SK-N-SH treated with all-trans-retinoic acid at 6 μM for 48 hours (cell line): ENCODE measurements around the gene TACR2.

Experiments used
- ATAC-seq: fragments of 200-7000 bp; cut with Tn5 transposase; 3 replicates; pipeline ENCODE4 v1.9.1; 2020; ENCODE audit warnings: mild to moderate bottlenecking, moderate library complexity
- ARNTL ChIP-seq: fragments of 450-650 bp; formaldehyde crosslinking; IDR thresholded peaks from 2 replicates; pipeline ENCODE4 v1.5.0; 2020; ENCODE audit warnings: low read depth, mild to moderate bottlenecking, moderate library complexity, borderline replicate concordance
- BACH2 ChIP-seq: fragments of 250-450 bp; sonication (Bioruptor Pico); IDR thresholded peaks from 2 replicates; pipeline ENCODE4 v1.9.0; 2021; ENCODE audit warnings: mild to moderate bottlenecking, borderline replicate concordance
- CSDC2 ChIP-seq: fragments of 250-450 bp; sonication (Bioruptor Pico); IDR thresholded peaks from 2 replicates; pipeline ENCODE4 v1.5.0; 2020; ENCODE audit warnings: mild to moderate bottlenecking, moderate library complexity
- GLIS3 ChIP-seq: fragments of 250-450 bp; sonication (Bioruptor Pico); IDR thresholded peaks from 2 replicates; pipeline ENCODE4 v1.5.0; 2020; ENCODE audit warnings: mild to moderate bottlenecking, moderate library complexity
- ISL1 ChIP-seq: fragments of 250-450 bp; sonication (Bioruptor Pico); IDR thresholded peaks from 2 replicates; pipeline ENCODE4 v2.1.2; 2022; ENCODE audit warnings: mild to moderate bottlenecking, moderate library complexity
- PPARA ChIP-seq: fragments of 250-450 bp; sonication (Bioruptor Pico); IDR thresholded peaks from 2 replicates; pipeline ENCODE4 v1.5.0; 2020; ENCODE audit warnings: mild to moderate bottlenecking, borderline replicate concordance
- TCF4 ChIP-seq: fragments of 250-450 bp; sonication (Bioruptor Pico); IDR thresholded peaks from 2 replicates; pipeline ENCODE4 v1.8.0; 2021; ENCODE audit warnings: mild to moderate bottlenecking, moderate library complexity, borderline replicate concordance
- TOX ChIP-seq: fragments of 250-450 bp; sonication (Bioruptor Pico); IDR thresholded peaks from 2 replicates; pipeline ENCODE4 v1.8.0; 2021; ENCODE audit warnings: mild to moderate bottlenecking, moderate library complexity, borderline replicate concordance
- ZFP3 ChIP-seq: fragments of 250-450 bp; sonication (Bioruptor Pico); IDR thresholded peaks from 2 replicates; pipeline ENCODE4 v1.5.0; 2020; ENCODE audit warnings: mild to moderate bottlenecking, moderate library complexity
- ZFP30 ChIP-seq: fragments of 450-650 bp; formaldehyde crosslinking; IDR thresholded peaks from 2 replicates; pipeline ENCODE4 v1.5.0; 2022; ENCODE audit warnings: mild to moderate bottlenecking, moderate library complexity
- ZNF70 ChIP-seq: fragments of 450-650 bp; formaldehyde crosslinking; IDR thresholded peaks from 2 replicates; pipeline ENCODE4 v1.5.0; 2020; ENCODE audit warnings: mild to moderate bottlenecking, moderate library complexity
- ZNF8 ChIP-seq: fragments of 450-650 bp; formaldehyde crosslinking; IDR thresholded peaks from 2 replicates; pipeline ENCODE4 v1.5.0; 2020; ENCODE audit warnings: mild to moderate bottlenecking, moderate library complexity
- TF ChIP-seq, protein P1 (sequence below): fragments of 250-450 bp; sonication (Bioruptor Pico); IDR thresholded peaks from 2 replicates; pipeline ENCODE4 v1.5.1; 2020; ENCODE audit warnings: low read depth, mild to moderate bottlenecking, moderate library complexity
- TF ChIP-seq, protein P2 (sequence below): fragments of 250-450 bp; sonication (Bioruptor Pico); IDR thresholded peaks from 2 replicates; pipeline ENCODE4 v1.5.0; 2020; ENCODE audit warnings: mild to moderate bottlenecking, moderate library complexity
- TF ChIP-seq, protein P3 (sequence below): fragments of 250-450 bp; sonication (Bioruptor Pico); IDR thresholded peaks from 2 replicates; pipeline ENCODE4 v1.8.0; 2021; ENCODE audit warnings: low read depth, mild to moderate bottlenecking, moderate library complexity, borderline replicate concordance
- TF ChIP-seq, protein P4 (sequence below): fragments of 250-450 bp; sonication (Bioruptor Pico); IDR thresholded peaks from 2 replicates; pipeline ENCODE4 v1.8.0; 2020; ENCODE audit warnings: mild to moderate bottlenecking, moderate library complexity, borderline replicate concordance

TACR2 gene

DNA sequence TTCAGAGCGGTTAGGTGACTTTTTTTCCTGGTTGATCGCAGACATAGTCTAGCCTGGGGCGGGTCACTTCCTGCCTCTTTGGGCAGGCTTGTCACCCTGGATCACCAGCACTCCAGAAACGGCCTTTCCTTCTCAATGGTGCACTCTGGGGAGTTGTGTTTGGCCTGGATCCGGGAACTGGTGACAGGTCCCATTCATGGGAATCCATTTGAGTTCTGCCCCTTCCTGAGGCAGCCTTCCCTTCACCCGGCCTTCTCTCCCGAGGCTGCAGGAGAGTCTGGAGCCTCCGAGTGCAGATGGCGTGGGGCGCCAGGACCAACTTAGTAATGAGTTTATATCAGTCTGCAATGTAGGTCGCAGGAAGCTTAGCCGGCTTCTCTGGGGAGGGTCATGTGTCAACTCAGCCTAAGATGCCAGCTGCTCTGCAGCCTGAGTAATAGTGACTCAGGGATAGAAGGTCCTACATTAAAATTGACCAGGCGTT lies 54.2 kb downstream of the TACR2 start (continued):
- TF ChIP-seq, protein P1, sequence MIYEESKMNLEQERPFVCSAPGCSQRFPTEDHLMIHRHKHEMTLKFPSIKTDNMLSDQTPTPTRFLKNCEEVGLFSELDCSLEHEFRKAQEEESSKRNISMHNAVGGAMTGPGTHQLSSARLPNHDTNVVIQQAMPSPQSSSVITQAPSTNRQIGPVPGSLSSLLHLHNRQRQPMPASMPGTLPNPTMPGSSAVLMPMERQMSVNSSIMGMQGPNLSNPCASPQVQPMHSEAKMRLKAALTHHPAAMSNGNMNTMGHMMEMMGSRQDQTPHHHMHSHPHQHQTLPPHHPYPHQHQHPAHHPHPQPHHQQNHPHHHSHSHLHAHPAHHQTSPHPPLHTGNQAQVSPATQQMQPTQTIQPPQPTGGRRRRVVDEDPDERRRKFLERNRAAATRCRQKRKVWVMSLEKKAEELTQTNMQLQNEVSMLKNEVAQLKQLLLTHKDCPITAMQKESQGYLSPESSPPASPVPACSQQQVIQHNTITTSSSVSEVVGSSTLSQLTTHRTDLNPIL (CRISPR knock-in tag), result no peak
- TF ChIP-seq, protein P2, sequence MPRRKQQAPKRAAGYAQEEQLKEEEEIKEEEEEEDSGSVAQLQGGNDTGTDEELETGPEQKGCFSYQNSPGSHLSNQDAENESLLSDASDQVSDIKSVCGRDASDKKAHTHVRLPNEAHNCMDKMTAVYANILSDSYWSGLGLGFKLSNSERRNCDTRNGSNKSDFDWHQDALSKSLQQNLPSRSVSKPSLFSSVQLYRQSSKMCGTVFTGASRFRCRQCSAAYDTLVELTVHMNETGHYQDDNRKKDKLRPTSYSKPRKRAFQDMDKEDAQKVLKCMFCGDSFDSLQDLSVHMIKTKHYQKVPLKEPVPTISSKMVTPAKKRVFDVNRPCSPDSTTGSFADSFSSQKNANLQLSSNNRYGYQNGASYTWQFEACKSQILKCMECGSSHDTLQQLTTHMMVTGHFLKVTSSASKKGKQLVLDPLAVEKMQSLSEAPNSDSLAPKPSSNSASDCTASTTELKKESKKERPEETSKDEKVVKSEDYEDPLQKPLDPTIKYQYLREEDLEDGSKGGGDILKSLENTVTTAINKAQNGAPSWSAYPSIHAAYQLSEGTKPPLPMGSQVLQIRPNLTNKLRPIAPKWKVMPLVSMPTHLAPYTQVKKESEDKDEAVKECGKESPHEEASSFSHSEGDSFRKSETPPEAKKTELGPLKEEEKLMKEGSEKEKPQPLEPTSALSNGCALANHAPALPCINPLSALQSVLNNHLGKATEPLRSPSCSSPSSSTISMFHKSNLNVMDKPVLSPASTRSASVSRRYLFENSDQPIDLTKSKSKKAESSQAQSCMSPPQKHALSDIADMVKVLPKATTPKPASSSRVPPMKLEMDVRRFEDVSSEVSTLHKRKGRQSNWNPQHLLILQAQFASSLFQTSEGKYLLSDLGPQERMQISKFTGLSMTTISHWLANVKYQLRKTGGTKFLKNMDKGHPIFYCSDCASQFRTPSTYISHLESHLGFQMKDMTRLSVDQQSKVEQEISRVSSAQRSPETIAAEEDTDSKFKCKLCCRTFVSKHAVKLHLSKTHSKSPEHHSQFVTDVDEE (CRISPR knock-in tag), result no peak
- no peak for TF ChIP-seq ZNF70 (CRISPR knock-in tag)

DNA sequence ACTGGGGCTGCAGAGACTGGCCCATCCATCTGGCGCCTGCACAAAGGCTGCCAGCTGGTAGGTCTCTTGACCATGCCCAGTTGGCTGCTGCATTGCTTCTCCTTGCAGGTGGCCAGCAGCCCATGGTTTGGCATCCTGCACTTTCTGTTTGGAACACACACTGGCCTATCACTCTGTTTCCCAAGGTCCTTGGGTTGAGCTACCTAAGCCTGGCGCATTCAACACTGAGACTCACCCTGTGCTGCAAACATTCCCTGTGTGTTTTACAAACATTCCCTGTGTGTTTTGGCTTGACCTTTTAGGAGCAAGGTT lies 55.5 kb downstream of the TACR2 start:
- TF ChIP-seq BACH2 (CRISPR knock-in tag), result no peak
- TF ChIP-seq ZFP3 (CRISPR knock-in tag), result no peak
- TF ChIP-seq, protein P3, sequence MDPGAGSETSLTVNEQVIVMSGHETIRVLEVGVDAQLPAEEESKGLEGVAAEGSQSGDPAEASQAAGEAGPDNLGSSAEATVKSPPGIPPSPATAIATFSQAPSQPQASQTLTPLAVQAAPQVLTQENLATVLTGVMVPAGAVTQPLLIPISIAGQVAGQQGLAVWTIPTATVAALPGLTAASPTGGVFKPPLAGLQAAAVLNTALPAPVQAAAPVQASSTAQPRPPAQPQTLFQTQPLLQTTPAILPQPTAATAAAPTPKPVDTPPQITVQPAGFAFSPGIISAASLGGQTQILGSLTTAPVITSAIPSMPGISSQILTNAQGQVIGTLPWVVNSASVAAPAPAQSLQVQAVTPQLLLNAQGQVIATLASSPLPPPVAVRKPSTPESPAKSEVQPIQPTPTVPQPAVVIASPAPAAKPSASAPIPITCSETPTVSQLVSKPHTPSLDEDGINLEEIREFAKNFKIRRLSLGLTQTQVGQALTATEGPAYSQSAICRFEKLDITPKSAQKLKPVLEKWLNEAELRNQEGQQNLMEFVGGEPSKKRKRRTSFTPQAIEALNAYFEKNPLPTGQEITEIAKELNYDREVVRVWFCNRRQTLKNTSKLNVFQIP (CRISPR knock-in tag), result no peak
- TF ChIP-seq ISL1 (CRISPR knock-in tag), result no peak
- TF ChIP-seq ZNF70 (CRISPR knock-in tag), result no peak
- no peak for TF ChIP-seq GLIS3 (CRISPR knock-in tag)
- TF ChIP-seq, protein P2 (CRISPR knock-in tag), result no peak
- TF ChIP-seq ARNTL (CRISPR knock-in tag), result no peak
- no peak for TF ChIP-seq TOX (CRISPR knock-in tag)
- no peak for TF ChIP-seq CSDC2 (CRISPR knock-in tag)
- TF ChIP-seq ZFP30 (CRISPR knock-in tag), result no peak
- no peak for TF ChIP-seq ZNF8
- no peak for TF ChIP-seq PPARA (CRISPR knock-in tag)
- ATAC-seq, result no peak

DNA sequence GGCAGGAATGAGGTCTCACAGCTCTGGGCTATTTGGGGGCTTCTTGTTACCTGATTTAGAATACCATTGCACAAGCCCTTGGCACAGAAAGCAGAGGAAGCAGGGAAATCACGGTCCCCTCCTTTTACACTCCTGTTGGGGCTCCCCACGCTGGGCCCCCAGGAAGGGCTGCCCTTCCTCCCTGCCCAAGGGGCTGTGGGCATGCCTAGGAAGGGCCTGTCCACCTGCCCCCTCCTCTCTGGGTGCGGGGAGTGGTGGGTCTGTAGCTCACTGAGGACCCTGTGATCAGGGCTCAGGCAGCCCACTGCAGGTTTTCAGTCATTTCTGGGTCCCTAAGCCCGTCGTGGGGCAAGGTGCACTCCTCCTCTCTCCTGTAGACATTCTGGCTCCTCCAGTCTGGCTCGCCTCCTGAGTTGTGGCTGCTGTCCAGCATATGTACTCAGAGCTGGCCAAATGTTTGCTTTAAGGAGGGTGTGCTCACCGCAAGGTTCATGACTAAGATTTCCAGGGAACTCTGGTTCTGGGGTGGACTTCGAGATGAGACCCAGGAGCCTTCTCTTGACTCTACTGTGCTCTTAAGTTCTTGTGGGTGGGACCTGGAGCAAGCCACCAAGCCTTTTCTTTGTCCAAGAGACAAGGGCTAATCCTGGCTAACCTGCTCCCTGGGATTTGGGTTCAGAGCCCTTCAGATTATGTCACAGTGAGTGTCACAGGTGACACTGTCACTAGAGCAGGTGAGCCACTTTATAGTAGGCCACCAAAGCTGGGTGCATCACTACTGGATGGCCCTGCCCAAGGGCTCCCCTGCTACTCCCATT lies 56.0 kb downstream of the TACR2 start:
- peak; percentile 90 for ATAC-seq
- TF ChIP-seq, protein P4, sequence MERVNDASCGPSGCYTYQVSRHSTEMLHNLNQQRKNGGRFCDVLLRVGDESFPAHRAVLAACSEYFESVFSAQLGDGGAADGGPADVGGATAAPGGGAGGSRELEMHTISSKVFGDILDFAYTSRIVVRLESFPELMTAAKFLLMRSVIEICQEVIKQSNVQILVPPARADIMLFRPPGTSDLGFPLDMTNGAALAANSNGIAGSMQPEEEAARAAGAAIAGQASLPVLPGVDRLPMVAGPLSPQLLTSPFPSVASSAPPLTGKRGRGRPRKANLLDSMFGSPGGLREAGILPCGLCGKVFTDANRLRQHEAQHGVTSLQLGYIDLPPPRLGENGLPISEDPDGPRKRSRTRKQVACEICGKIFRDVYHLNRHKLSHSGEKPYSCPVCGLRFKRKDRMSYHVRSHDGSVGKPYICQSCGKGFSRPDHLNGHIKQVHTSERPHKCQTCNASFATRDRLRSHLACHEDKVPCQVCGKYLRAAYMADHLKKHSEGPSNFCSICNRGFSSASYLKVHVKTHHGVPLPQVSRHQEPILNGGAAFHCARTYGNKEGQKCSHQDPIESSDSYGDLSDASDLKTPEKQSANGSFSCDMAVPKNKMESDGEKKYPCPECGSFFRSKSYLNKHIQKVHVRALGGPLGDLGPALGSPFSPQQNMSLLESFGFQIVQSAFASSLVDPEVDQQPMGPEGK (CRISPR knock-in tag), result no peak
- no peak for TF ChIP-seq TOX (CRISPR knock-in tag)
- TF ChIP-seq, protein P3 (CRISPR knock-in tag), result no peak
- TF ChIP-seq, protein P1 (CRISPR knock-in tag), result no peak
- no peak for TF ChIP-seq ZNF8
- TF ChIP-seq TCF4 (CRISPR knock-in tag), result no peak
- no peak for TF ChIP-seq CSDC2 (CRISPR knock-in tag)
- TF ChIP-seq PPARA (CRISPR knock-in tag), result no peak
- no peak for TF ChIP-seq ARNTL (CRISPR knock-in tag)
- no peak for TF ChIP-seq GLIS3 (CRISPR knock-in tag)
- TF ChIP-seq, protein P2 (CRISPR knock-in tag), result no peak
